Activated naive CD4-positive, alpha-beta T cell treated with anti-CD3 and anti-CD28 coated beads, Interleukin-2, amount 50 U/mL, for 24 hours (primary cell): ENCODE measurements around the gene PTPRD.

Experiments used
- H3K27ac Mint-ChIP-seq: one replicate; pipeline ENCODE4 v1.8.0; 2021; ENCODE audit warnings: mild to moderate bottlenecking, mixed read lengths
- H3K27me3 Mint-ChIP-seq: one replicate; pipeline ENCODE4 v1.8.0; 2021; ENCODE audit warnings: mixed read lengths
- H3K36me3 Mint-ChIP-seq: one replicate; pipeline ENCODE4 v1.8.0; 2021; ENCODE audit warnings: mixed read lengths
- H3K4me1 Mint-ChIP-seq: one replicate; pipeline ENCODE4 v1.8.0; 2021; ENCODE audit warnings: mixed read lengths
- H3K4me3 Mint-ChIP-seq: one replicate; pipeline ENCODE4 v1.8.0; 2021; ENCODE audit warnings: mild to moderate bottlenecking, mixed read lengths
- H3K9me3 Mint-ChIP-seq: one replicate; pipeline ENCODE4 v1.8.0; 2021; ENCODE audit warnings: mixed read lengths

Gene PTPRD

DNA sequence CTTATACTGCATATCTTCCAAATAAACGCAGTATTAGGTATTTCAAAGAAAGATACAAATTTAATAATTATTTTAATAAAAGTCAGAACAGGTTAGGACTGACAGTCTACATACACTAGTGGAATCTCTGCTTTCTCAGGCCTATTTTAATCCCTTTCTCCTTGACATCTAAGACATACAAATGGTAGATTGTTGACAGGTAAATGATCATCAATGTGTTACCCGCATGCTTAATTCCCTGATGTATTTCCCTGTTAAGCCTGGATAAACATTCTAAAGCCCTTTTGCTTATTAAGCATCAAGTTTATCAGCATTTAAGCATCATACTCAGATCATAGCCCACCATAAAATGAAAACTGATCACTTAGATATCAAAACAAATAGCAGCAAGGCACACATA is 576.7 kb downstream of the PTPRD start:
- no peak overlapping the region for H3K4me3 Mint-ChIP-seq
- no peak overlapping the region for H3K27ac Mint-ChIP-seq
- no peaks in the 10 kb centered on the region for H3K9me3 Mint-ChIP-seq
- no peaks in the 10 kb centered on the region for H3K27me3 Mint-ChIP-seq
- no peaks in the 10 kb centered on the region for H3K4me1 Mint-ChIP-seq
- no peaks in the 10 kb centered on the region for H3K36me3 Mint-ChIP-seq

DNA sequence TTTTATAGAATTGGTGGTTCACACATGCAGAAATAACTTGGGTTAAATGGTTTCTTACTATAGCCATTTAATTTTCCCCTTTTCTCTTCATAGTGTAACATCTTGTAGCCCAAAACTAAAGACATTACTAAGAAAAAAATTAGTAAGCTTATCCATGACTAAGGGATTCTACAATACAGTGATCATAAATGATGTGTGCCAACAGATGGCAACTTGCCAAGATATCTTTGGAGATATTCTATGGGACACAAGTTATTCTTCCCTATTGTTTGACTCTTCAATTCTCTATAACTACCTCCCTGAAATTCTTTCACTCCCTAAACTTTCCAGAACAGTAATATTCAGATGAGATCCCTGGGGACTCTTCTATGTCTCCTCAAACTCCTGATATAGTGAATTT is 580.6 kb downstream of the PTPRD start:
- Mint-ChIP-seq H3K9me3 (peaks cover 5% of the 10 kb centered on the region), H3K27me3 (no peaks in the 10 kb centered on the region), H3K36me3 (no peaks in the 10 kb centered on the region), H3K4me1 (no peaks in the 10 kb centered on the region), H3K27ac (no peak overlapping the region), H3K4me3 (no peak overlapping the region)

DNA sequence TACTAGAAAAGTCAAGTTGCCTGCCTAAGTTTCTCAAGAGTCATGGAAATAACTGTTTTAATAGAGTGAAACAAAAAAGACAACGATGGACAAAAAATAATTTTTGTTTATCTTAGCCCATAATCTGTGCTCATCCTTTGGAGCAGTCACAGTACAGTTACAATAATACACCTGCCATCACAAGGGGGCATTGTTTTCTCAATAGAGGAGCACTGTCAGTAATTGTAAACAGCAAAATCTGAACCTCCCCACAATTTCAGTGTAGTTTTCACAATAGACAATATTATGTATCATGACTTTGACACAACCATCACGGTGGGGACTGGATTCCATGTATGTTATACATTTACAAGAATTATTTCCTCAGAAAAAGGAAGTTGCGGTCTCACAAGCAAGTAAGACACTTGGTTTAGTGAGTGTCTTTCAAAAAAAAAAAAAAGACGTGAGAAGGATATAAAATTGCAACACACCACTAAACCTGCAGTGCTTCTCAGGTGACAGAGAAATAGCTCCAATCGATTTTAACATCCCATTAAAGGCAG is 586.3 kb downstream of the PTPRD start:
- H3K27me3 Mint-ChIP-seq, result no peaks in the 10 kb centered on the region
- H3K36me3 Mint-ChIP-seq, result no peaks in the 10 kb centered on the region
- peaks cover 5% of the 10 kb centered on the region for H3K9me3 Mint-ChIP-seq
- H3K27ac Mint-ChIP-seq, result no peak overlapping the region
- H3K4me3 Mint-ChIP-seq, result no peak overlapping the region
- H3K4me1 Mint-ChIP-seq, result no peaks in the 10 kb centered on the region

DNA sequence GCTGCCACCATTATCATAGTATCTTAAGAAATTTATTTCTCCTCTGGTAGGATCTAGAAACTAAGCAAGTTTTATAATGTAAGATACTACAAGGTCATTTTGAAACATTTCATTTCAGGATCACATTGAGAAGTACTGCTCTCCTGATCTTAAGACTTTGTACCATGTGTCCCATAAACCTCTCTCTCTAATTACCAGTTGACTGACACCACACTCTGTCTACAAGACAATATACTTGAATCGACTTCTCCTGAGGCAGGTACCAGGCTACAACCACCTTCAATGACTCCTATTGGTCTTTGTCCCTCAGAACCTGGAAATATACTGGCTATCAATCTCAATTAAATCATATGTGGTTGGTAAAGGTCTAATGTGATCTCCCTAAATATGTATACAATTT is 597.0 kb downstream of the PTPRD start:
- Mint-ChIP-seq H3K27ac (no peak overlapping the region), H3K9me3 (peaks cover 5% of the 10 kb centered on the region), H3K36me3 (no peaks in the 10 kb centered on the region), H3K4me3 (no peak overlapping the region), H3K4me1 (no peaks in the 10 kb centered on the region), H3K27me3 (no peaks in the 10 kb centered on the region)

DNA sequence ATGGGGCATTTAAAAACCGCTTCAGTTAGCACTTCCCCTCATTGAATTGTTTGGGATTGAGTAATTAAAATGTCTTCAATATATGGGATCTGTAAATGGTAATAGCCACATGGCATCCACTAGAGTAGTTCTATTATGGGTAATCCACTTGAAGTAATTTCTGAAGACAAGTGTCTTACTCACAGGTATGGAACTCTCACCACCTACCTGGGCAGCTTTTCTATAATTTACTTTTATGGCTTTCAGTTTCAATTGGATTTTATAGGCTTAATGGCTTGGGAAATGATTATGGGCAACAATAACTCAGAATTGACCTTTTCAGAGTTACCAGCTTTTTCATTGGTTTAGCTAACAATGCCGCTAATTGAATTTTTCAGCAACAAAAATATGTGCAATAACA is 597.9 kb downstream of the PTPRD start:
- no peaks in the 10 kb centered on the region for H3K27me3 Mint-ChIP-seq
- H3K9me3 Mint-ChIP-seq, result peaks cover 5% of the 10 kb centered on the region
- no peak overlapping the region for H3K27ac Mint-ChIP-seq
- no peak overlapping the region for H3K4me3 Mint-ChIP-seq
- no peaks in the 10 kb centered on the region for H3K36me3 Mint-ChIP-seq
- no peaks in the 10 kb centered on the region for H3K4me1 Mint-ChIP-seq

DNA sequence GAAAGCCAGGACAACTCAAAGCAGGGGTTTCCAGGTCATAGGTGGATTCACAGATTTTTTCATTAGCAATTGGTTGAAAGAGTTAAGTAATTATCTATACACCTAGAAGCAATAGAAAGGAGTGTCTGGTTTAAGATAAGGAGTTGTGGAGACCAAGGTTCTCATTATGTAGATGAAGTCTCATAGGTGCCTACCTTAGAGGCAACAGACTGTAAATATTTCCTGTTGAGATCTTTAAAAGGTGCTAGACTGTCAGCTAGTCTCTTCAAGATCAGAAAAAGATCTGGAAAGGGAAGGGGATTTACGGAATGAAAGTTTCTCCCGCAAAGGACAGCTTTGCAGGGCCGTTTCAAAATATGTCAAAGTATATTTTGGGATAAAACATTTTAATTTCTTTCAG is 603.4 kb downstream of the PTPRD start:
- H3K36me3 Mint-ChIP-seq, result no peaks in the 10 kb centered on the region
- H3K27me3 Mint-ChIP-seq, result no peaks in the 10 kb centered on the region
- H3K4me3 Mint-ChIP-seq, result no peak overlapping the region
- H3K4me1 Mint-ChIP-seq, result no peaks in the 10 kb centered on the region
- no peak overlapping the region for H3K27ac Mint-ChIP-seq
- no peaks in the 10 kb centered on the region for H3K9me3 Mint-ChIP-seq

DNA sequence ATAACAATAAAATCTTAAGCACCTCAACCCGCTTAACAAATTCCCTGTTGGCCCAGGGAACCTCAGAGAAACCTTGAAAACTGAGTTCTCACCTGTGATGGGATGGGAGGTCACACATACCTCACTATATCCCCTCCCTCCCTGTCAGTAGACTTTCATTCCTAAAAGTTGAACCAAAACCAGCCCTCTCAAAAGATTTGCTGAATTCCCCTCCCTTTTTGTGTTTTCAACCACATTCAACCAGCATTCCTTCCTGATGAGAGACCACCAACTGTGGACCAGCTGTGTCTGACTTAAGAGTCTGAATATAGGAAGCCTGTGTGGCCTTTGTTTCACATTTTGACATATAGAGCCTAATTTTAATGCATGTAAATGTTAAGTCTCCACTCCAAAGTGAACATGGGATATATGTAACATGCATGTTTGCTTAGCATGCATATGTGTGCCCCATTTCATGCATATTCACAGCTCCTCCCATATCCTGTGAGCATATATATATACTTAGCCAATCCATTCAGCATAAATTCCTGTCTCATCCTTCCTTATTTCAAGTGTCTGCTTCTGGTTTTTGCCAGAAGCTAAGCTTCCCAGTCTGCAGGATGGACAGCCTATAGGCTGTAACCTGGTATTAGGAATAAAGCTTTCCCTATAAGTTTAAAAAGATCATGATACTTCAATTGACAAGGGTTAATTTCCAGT is 604.6 kb downstream of the PTPRD start:
- H3K27ac Mint-ChIP-seq, result no peak overlapping the region
- H3K36me3 Mint-ChIP-seq, result no peaks in the 10 kb centered on the region
- no peaks in the 10 kb centered on the region for H3K27me3 Mint-ChIP-seq
- no peaks in the 10 kb centered on the region for H3K4me1 Mint-ChIP-seq
- H3K4me3 Mint-ChIP-seq, result no peak overlapping the region
- no peaks in the 10 kb centered on the region for H3K9me3 Mint-ChIP-seq

DNA sequence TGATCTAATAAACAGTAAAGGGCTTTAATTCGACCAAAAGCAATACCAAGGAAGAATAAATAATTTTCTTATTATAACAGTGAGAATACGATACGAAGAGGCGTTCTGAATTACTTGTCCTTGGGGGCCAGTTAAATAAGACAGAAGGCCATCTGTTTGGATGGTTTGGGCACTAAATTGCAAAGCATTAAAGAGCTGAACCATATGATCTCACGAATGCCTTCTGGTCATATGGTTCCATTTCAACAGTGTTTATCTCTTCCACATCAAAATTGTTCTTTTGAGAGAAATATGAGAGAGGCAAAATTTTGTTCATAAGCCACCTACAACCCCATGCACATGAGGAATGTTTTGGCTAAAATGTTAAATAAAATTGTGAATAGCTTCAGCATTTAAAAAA is 605.4 kb downstream of the PTPRD start:
- H3K27ac Mint-ChIP-seq, result no peak overlapping the region
- no peak overlapping the region for H3K4me3 Mint-ChIP-seq
- H3K4me1 Mint-ChIP-seq, result no peaks in the 10 kb centered on the region
- H3K27me3 Mint-ChIP-seq, result no peaks in the 10 kb centered on the region
- no peaks in the 10 kb centered on the region for H3K36me3 Mint-ChIP-seq
- H3K9me3 Mint-ChIP-seq, result no peaks in the 10 kb centered on the region

DNA sequence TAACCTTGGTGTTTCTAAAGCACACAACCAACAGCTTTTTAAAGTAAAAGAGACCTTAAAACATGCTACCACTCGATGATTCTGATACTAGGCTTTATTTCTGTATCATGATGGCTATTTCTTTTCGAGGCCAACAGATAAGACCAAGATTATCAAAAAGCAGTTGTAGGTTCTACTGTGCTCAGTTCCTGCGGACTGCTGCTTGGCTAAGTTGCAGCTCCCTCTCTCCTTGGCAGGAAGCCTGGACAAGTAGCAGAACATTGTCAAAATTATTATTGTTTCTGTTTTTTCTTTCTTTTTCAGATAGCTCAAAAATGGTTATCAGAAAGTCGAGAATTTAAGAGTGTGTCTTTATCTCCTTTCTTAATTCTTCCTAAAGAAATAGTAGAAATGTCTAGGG is 607.6 kb downstream of the PTPRD start:
- Mint-ChIP-seq H3K36me3 (no peaks in the 10 kb centered on the region), H3K27me3 (no peaks in the 10 kb centered on the region), H3K9me3 (no peaks in the 10 kb centered on the region), H3K4me1 (no peaks in the 10 kb centered on the region), H3K4me3 (no peak overlapping the region), H3K27ac (no peak overlapping the region)

DNA sequence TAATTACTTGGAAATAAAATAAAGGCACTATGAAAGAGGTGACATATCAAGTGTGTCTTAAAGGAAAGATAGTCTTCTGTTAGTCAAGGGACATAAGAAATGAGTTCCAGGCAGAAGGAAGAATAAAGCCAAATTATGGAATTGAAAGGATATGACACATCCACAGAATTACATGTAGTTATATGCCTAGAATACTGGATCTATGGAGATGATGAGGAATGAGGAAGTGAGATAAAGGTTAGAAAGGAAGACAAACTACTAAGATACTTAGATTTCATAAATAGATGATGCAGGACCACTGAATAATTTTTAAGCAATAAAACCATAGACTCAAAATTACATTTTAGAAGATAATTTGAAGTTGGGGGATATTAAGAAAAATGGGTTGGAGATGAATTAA is 609.8 kb downstream of the PTPRD start:
- Mint-ChIP-seq H3K27me3 (no peaks in the 10 kb centered on the region), H3K9me3 (no peaks in the 10 kb centered on the region), H3K4me1 (no peaks in the 10 kb centered on the region), H3K36me3 (no peaks in the 10 kb centered on the region), H3K27ac (no peak overlapping the region), H3K4me3 (no peak overlapping the region)

DNA sequence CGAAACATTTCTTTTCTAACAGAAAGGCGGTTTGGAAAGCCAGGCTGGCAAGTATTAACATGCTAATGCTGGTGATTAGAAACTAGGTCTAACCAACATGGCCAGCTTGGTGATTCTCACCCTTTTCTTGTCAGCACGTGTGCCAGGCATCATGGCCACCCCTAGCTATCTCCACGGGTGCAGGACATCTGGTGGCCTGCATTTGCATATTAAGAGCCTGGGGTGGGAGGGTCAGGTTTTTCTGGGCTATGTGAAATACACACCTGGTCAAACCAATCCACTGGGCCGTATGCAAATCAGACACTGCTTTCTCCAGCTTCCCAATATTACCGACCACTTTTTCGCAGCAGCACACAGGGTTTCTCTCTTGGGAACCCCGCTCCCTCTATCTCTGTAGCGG is 612.1 kb downstream of the PTPRD start:
- Mint-ChIP-seq H3K4me1 (no peaks in the 10 kb centered on the region), H3K27ac (no peak overlapping the region), H3K9me3 (peaks cover 6% of the 10 kb centered on the region), H3K27me3 (no peaks in the 10 kb centered on the region), H3K36me3 (no peaks in the 10 kb centered on the region), H3K4me3 (no peak overlapping the region)

DNA sequence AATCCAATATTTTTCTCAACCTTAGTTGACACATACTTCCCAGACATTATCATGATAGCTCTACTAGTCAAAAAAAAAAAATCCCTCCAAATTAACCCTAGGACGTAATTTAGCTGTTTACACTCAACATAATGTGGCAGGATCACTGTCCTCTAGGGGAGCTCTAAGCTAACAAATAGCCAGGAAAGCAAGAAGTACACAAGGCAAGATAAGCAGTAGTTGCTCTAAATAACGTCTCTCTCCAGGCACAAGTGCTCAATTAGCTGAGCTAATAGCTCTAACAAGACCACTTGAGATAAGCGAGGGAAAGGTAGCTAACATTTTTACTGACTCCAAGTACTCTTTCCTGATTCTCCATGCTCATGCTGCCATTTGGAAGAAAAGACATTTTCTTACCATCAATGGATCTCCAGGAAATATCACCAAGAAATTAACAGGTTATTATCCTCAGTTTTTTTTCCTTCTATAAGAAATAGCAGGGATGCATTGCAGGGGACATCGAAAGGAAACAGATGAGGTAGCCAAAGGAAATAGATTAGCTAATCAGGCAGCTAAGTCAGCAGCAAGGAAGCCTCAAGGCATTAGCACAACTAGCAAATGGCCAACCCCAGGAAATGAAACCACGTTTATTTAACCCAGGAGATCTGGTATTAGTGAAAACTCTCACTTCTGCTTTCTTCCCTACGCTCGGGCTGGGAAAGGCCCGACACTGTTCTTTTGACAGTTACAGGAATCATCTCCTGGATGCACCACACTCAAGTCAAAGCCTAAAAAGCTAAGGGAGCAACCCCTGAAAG is 614.1 kb downstream of the PTPRD start:
- H3K4me1 Mint-ChIP-seq, result no peaks in the 10 kb centered on the region
- H3K4me3 Mint-ChIP-seq, result no peak overlapping the region
- H3K9me3 Mint-ChIP-seq, result peaks cover 6% of the 10 kb centered on the region
- no peaks in the 10 kb centered on the region for H3K36me3 Mint-ChIP-seq
- no peaks in the 10 kb centered on the region for H3K27me3 Mint-ChIP-seq
- no peak overlapping the region for H3K27ac Mint-ChIP-seq

DNA sequence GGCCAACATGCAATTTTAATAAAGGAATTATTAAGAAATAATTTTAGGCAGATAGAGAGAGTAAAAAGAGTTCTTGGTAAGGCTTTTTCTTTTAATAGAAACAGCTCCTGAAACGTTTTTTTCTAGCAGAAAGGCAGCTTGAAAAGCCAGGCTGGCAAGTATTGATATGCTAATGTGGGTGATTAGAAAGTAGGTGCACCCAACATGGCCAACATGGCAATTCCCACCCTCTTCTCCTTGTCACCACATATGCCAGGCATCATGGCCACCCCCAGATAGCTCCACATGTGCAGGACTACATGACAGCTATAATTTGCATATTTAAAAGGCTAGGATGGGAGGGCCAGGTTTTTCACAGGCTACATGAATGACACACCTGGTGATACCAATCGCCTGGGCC is 615.2 kb downstream of the PTPRD start:
- Mint-ChIP-seq H3K27ac (no peak overlapping the region), H3K4me1 (no peaks in the 10 kb centered on the region), H3K36me3 (no peaks in the 10 kb centered on the region), H3K4me3 (no peak overlapping the region), H3K27me3 (no peaks in the 10 kb centered on the region), H3K9me3 (peaks cover 6% of the 10 kb centered on the region)

DNA sequence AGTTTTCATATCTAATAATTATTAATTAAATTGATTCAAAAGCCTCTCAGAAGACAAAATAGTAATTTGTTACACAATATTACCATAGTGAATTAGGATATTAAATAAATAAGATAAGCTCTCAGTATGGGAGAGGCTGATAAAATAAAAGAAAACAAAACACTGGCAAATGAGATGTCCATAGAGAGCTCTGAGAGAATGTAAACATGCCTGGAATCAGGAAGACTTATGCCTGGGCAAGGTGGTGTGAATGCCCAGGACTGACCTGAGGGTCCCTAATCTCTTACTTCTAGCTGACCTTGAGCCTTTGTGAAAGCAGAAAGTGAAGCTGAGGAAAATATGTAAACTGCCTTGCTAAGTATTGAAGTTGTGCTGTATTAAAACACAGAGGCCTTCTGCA is 616.5 kb downstream of the PTPRD start:
- Mint-ChIP-seq H3K4me1 (no peaks in the 10 kb centered on the region), H3K36me3 (no peaks in the 10 kb centered on the region), H3K4me3 (no peak overlapping the region), H3K27ac (no peak overlapping the region), H3K9me3 (peaks cover 6% of the 10 kb centered on the region), H3K27me3 (no peaks in the 10 kb centered on the region)

DNA sequence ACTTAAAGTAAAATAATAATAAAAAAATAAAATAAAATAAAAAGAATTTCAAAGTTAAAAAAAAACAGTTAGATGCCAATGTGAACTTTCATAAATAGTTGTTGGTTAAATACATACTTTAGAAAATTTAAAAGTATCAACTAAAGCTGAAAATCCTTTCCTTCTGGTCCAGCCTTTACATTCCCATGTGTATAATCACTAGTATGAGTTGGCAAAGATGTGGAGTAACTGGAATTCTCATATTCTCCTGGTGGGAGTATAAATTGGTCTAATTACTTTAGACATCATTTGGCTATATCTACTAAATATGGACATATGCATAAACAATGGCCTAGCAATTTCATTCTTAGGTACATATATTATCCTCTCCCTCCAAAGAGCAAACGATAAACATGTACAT is 619.9 kb downstream of the PTPRD start:
- Mint-ChIP-seq H3K4me3 (no peak overlapping the region), H3K27me3 (no peaks in the 10 kb centered on the region), H3K4me1 (no peaks in the 10 kb centered on the region), H3K9me3 (peaks cover 6% of the 10 kb centered on the region), H3K27ac (no peak overlapping the region), H3K36me3 (no peaks in the 10 kb centered on the region)

DNA sequence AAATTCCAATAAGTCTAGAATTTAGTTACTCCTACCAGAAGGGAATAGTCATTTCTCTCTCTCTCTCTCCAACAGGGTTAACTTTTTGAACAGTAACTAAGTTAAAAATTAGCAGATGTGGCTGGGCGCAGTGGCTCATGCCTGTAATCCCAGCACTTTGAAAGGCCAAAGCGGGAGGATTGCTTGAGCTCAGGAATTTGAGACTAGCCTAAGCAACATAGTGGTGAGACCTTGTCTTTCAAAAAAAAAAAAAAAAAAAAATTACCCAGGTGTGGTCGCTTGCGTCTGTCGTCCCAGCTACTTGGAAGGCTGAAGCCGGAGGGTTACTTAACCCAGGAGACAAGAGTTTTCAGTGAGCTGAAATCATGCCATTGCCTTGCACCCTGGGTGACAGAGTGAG is 639.7 kb downstream of the PTPRD start:
- no peak overlapping the region for H3K27ac Mint-ChIP-seq
- no peaks in the 10 kb centered on the region for H3K36me3 Mint-ChIP-seq
- H3K4me3 Mint-ChIP-seq, result no peak overlapping the region
- no peaks in the 10 kb centered on the region for H3K27me3 Mint-ChIP-seq
- peaks cover 7% of the 10 kb centered on the region for H3K9me3 Mint-ChIP-seq
- H3K4me1 Mint-ChIP-seq, result no peaks in the 10 kb centered on the region
